ENCODE measurements around the gene LAMA3.

LAMA3 gene

DNA sequence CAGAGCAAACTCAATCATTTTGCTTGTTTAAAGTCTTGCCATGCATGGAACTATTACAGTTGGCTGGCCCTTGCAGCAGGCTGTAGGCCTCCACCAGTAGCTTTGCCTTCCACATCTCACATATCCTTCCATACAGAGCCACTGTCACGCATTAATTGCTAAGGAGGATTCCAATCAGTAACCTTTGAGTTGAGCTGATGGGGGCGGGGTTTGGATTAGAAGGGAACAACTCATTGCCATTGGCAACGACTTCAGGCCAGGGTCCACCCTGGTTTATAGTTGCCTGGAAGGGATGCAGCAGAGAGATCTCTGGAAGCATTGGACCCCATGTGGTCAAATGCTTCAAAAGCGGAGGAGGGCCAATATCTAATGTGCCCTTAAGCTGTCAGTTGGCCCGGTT, 262.0 kb downstream of the LAMA3 start:
- no peak for DNase-seq

- no peak for DNase-seq
Observed at GRCh38 chr18:23953984-23954383, 264.7 kb downstream of the LAMA3 start.

GRCh38 chr18:23956483-23956882, 267.2 kb downstream of the LAMA3 start:
- no peak for DNase-seq

- DNase-seq = no peak
Observed at GRCh38 chr18:23958036-23958435, 268.8 kb downstream of the LAMA3 start.

DNA sequence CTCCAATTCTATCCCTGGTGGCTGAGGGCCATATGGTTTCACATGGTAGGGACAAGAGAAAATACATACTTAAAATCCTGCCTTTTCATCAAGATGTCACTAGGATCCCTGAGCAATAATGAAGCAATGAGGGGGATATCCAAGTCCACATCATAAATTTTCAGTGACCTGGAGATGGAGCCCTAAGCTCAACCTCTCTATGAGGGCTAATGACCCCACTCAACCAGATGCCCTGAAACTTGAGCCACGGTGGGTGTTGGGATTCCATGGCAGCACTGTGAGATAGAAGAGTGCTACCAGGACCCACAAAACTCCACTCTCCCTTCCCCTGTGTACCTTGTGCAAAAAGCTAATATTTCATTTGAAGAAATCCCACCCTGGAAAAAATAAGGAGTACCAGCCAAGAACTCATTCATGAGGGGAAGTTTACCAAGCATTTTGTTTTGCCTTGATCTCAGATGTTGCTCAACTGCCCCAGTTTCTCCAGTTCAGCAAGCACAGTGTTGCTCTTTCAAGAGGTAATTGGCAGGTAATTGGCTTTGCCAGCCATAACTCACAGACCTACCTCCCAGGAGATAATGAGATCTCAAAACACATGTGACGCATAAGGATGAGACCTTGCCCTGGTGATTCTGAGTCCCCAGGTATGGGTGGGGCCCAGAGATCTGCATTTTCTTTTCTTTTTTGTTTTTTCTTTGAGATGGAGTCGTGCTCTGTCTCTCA, 274.4 kb downstream of the LAMA3 start:
- no peak for DNase-seq

DNA sequence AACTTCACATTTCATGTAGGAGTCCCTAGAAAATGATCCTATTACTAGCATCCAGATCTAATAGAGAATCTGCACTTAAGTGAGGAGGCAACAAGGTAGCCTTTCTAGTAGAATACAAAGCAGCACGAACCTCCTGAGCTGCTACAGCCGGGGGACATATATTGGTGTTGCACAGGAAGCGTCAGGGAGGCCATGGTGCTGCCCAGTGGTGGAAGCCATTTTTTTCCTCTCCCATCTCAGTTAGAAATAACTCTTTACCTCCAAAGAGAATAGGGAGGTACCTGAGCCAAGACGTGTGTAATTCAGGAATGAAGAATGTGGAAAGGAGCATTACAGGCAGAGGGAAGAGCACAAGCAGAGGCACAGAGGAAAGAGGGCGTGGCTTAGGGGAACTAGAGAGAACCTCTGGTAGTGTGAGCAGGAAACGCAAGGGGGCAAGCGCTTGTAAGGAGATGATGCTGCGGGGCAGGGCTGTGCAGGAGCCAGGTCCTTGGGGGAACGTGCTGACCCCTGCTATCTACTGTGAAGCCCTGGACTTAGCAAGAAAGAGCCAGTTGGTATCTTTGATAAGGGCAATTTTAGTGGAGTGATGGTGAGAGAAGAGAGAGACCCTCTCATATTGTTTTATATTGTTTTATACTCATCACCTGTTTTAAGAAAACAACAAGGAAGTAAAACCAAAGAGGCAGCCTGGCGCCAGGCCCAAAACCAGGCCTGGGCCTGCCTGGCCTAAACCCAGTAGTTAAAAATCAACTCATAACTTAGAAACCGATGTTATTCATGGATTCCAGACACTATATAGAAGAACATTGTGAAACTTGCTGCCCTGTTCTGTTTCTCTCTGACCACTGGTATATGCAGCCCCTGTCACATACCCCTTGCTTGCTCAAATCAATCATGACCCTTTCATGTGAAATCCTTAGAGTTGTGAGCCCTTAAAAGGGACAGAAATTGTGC, 275.3 kb downstream of the LAMA3 start:
- peak; percentile 58 for DNase-seq

DNA sequence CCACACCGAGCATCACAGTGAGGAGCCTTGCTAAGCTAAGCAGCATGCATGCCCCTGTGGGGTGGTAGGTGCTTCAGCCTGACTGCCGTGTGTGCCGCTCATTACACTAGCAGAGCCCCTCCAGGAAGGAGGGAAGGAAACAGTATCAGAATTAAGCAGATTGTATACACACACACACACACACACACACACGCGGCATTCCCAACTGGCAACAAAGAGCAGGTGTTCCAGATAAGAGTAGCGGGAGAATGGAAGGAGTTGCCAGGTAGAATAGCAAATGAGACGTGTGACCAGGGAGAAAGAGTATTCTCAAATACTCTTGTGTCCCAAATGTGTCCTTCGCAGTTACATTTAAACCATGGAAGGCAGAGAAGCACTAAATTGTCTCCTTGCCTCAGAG, 277.7 kb downstream of the LAMA3 start:
- DNase-seq = no peak

DNA sequence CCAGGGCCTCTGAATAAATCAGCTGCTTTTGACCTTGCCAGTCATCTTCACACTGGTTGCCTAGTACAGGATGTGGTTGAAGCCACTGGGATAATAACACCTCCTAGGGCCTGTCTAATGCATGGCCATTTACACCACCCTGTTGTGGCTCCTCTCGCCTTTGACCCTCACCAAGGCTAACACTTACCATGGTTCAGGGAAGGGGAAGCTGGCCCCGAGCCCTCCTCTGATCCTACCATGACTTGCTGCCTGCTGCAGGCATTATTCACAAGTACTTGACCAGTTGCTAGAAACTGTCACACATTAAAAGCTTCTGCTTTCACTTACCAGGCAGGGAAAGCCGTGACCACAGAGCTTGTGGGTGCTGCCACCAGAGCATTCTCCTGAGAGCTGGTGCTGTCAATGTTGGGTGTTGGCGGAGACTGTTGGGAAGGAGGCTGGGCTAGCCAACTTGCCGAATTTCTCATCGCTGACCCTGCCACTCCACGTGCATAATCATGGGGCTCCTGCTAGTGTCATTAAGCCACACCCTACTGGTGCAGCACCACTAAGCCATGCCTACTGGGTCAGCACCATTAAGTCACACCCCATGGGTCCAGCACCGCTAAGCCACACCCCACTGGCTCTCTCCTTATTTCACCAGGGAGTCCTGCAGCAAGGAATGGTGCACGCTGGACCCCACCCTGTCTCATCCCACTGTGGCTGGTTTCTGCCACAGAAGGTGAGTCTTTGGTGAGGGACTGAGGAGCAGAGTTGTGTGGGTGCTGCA, 278.3 kb downstream of the LAMA3 start:
- peak; percentile 45 for DNase-seq

- no peak for DNase-seq
Observed at GRCh38 chr18:23968638-23969604, 279.7 kb downstream of the LAMA3 start.

DNA sequence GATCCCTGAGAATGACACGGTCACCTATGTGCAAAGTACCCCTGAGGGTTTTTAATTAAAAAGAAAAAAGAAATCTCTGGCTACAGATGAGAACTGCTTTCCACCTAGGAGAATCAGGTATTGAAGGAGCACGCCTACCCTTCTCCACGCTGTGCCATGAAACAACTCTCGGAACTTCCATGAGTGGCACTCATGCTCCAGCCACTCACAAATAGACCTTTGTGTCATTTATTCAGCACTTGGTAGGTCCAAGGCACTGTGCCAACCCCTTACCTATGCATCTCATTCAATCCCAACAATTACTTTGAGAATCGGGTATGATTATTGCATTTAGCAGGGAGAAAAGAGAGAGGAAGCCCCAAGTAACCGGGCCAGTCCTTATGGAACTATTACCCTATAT, 280.4 kb downstream of the LAMA3 start:
- no peak for DNase-seq

DNA sequence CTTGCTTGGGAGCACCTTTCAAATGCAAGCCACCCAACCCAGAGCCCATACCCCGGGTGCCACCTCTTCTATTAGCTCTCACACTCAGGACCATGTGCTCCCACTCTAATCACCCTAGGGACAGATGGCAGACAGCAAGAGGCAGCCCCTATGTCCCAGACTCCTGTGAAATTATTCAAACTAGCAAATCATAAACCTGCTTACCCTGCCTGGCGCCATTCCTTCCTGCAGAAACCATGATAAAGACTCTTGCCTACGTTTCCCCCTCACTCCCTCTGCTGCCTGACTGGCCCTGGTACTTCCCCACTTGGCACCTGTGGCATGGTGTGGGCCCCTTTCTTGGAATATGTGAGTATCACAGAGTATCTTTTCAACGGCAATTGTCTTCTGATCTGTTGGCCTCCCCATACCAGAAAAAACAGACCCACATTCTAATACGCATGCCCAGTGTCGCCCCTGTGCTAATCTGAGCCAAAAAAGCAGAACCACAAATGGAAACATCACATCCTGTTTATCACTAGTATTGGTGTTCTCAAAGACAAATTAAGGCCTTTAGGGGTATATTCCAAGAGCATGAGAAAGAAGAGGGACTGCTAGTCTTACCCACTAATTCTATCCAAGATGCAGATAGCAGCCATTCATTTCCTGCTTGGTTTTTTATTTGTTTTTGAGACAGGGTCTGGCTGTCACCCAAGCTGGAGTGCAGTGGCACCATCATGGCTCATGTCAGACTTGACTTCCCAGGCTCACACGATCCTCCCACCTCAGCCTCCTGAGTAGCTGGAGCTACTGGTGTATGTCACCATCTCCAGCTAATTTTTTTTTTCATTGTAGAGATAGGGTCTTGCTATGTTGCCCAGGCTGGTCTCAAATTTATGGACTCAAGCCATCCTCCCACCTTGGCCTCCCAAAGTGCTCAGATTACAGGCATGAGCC, 281.2 kb downstream of the LAMA3 start:
- peak; percentile 85 for DNase-seq

GRCh38 chr18:23971097-23971440, 281.8 kb downstream of the LAMA3 start:
- no peak for DNase-seq

- no peak for DNase-seq
Observed at GRCh38 chr18:23971666-23972230, 282.5 kb downstream of the LAMA3 start.

- DNase-seq = no peak
Observed at GRCh38 chr18:23972453-23972852, 283.2 kb downstream of the LAMA3 start.

GRCh38 chr18:23977103-23977502, 287.9 kb downstream of the LAMA3 start:
- no peak for DNase-seq

- no peak for DNase-seq
Observed at GRCh38 chr18:23977719-23978483, 288.6 kb downstream of the LAMA3 start.

DNA sequence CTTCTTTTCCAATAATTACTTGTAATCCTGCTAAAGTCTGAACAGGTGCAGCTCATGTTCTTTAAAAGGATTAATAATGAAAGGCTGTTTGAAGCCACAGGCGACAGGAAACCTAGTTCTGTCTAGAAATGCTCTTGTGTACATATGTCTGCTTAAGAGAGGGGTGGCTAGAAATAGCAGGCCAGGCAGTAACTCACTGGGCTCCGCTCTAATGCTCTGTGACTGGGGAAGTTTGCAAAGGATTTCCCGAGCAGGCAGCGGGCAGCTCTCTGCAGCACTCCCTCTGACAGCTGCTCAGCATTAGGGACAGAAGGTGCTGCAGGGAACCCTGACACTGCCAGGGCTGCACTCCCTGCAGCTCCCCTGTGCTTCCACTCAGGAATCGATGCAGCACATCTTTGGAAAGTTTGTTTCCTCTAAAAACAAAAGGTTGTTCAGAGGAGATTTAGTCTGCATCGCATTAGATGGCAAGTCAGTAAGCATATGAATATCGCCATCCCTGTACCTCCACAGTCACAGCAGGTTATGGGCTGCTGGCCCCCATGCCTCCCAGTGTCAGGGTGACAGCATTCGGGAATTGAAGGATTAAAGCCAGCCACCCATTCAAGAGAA, 292.2 kb downstream of the LAMA3 start:
- no peak for DNase-seq

- no peak for DNase-seq
Observed at GRCh38 chr18:23982155-23983079, 293.2 kb downstream of the LAMA3 start.
